GM12872 (cell line): ENCODE results near the gene STIM2.

Experiments used
- TF ChIP-seq, protein P1 (sequence below): IDR thresholded peaks from 3 replicates; pipeline ENCODE4 v1.5.1; 2011; ENCODE audit warnings: low read depth, mild to moderate bottlenecking, low read length, moderate library complexity; ENCODE audit not compliant: insufficient read depth

Gene STIM2

DNA sequence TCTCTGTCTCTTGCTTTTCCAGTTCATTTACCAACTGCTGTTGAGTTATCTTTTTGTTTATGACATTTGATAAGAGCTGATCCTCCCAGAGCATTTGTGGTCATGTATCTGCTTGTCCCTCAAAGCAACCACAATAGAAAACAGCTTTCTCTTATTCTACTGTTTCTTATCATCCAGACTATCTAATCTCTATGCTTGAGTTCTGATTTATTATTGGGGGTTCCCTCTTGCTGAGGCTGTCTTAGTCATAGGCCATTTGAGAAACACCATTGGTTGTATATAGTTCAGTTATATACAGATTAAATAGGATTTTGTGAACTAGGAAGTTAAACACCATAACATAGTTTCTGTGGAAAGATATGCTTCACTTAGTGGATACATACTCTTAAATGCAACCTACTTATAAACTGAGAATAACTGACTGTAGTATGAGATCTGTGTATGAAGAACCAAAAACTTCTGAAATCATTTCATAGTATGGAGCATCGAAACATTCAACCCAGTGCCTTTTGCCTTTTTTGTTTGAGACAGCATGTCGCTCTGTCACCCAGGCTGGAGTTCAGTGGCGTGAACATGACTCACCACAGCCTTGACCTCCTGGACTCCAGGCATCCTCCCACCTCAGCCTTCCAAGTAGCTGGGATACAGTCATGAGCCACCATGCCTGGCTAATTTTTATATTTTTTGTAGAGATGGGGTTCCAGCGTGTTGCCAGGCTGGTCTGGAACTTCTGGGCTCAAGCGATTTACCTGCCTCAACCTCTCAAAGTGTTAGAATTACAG, 75.8 kb downstream of the STIM2 start:
- TF ChIP-seq, protein P1, sequence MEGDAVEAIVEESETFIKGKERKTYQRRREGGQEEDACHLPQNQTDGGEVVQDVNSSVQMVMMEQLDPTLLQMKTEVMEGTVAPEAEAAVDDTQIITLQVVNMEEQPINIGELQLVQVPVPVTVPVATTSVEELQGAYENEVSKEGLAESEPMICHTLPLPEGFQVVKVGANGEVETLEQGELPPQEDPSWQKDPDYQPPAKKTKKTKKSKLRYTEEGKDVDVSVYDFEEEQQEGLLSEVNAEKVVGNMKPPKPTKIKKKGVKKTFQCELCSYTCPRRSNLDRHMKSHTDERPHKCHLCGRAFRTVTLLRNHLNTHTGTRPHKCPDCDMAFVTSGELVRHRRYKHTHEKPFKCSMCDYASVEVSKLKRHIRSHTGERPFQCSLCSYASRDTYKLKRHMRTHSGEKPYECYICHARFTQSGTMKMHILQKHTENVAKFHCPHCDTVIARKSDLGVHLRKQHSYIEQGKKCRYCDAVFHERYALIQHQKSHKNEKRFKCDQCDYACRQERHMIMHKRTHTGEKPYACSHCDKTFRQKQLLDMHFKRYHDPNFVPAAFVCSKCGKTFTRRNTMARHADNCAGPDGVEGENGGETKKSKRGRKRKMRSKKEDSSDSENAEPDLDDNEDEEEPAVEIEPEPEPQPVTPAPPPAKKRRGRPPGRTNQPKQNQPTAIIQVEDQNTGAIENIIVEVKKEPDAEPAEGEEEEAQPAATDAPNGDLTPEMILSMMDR = no peak

DNA sequence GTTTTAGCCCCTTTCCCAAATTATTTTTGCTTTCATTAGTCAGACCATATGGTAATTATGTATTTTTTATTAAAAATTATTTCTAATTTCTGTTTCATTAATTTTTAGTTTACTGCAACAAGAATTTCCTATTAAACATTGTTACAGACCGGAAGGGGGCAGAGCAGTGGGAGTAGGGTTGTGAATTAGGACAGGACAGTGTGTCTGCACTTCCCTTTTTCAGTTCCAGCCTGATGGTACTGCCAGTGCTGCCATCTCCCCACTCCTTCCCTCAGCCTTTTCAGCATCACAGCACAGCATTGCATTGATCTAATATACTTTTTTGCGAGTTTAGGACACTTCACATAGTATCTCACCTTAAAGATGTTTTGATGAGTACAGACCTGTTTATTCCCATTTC, 76.5 kb downstream of the STIM2 start:
- TF ChIP-seq, protein P1 = no peak; the same call in 2 of the 3 replicates

GRCh38 chr4:26937567-26937966, 76.9 kb downstream of the STIM2 start:
- TF ChIP-seq, protein P1 = no peak

GRCh38 chr4:26938516-26938915, 77.9 kb downstream of the STIM2 start:
- TF ChIP-seq, protein P1 = no peak

DNA sequence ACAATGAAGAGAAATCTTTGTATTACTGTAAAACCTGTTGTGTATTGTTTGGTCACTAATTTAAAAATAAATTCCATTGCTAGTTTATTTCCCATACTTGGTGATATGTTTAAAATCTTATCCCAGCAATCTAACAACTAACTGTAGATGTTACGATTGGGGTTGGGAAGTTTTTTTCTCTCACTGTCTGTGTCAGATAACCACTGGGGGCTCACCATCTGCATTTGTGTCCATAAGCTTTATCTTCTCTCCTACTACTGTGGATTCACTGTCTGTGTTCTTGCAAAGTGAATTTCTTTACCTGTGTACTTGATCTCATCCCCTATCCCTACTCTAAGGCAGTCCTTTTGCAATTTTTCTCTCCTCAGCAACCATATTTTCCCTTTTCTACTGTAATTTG, 81.3 kb downstream of the STIM2 start:
- TF ChIP-seq, protein P1 = no peak

DNA sequence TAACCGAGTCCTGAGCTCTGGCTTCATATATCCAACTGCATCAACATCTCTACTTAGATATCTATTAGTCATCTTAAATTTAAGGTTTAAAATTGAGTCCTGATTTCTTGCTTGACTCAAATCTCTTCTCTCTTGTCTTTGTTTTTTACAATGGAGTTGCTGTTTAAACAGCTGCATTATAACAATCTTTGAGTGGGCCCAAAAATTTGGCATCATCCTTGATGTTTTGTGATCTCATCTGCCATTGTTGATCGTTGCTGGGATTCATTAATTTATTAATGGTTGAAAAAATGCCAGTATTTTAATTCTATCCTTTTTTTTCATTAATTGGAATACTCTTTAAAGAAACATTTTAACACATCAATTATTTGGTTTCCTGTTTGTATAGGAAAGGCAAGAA, 82.2 kb downstream of the STIM2 start:
- TF ChIP-seq, protein P1 = no peak

- TF ChIP-seq, protein P1 = no peak
These were observed 82.8 kb downstream of the STIM2 start for GRCh38 chr4:26943391-26943790.

GRCh38 chr4:26945794-26946193, 85.2 kb downstream of the STIM2 start:
- TF ChIP-seq, protein P1 = no peak
